NCI-H146 treated with DMSO at 0.1 percent for 48 hours (cell line): ENCODE measurements around the gene BICC1.

ENCODE experiments used
- DNase-seq: peaks from one replicate; lab custom pipeline; 2025; ENCODE audit not compliant: unreplicated experiment; lab: John Stamatoyannopoulos, UW

BICC1 gene

DNA sequence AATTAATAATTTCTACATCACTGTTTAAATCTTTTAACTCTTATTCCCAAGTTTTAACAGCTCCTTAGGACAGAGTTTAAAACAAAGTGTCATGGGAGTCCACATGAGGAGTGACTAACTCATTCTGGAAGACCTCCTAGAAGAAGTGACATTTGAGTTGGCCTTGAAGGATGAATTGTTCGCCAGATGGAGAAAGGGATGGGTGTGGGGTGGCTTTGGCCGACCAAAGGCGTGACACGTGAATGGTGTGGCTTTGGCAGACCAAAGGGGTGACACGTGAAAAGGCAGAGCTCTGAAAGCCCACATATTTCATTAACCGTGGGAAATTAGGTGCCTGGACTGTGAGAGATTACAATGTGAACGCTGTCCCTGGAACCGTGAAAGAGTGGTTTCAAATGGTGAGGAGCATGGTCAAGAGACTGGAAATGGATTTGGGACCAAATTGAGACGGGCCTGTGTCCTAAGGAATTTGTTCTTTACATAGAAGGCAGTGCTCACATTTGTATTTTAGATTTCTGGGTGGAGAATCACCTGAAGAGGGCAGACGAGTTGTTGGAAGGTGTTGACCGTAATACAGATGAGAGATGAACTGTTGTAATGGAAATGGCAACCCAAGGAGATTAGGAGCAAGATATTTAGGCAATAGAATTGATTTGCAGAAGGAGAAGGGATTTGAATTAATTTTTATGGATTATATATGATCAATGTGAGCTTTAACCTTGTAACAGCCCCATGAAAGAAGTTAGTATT is 228.1 kb downstream of the BICC1 start:
- DNase-seq, result no peak

DNA sequence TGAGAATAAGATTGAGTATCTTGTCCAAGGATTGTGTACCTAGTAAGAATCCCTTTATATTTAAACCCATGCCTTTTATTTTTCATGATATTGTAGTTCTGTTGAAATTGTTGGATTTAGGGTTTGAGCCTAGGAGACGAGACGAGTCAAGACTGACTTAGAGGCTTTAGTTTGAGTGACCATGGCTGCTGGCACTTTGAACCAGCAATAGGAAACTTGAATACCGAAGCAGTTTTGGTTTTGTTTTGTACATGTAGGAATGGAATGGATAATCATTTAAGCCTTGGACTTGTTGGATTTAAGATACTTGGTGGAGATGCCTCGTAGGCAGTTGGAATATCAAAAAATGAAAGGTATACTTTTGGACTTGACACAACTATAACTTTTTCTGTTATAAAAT is 229.0 kb downstream of the BICC1 start:
- DNase-seq, result no peak

DNA sequence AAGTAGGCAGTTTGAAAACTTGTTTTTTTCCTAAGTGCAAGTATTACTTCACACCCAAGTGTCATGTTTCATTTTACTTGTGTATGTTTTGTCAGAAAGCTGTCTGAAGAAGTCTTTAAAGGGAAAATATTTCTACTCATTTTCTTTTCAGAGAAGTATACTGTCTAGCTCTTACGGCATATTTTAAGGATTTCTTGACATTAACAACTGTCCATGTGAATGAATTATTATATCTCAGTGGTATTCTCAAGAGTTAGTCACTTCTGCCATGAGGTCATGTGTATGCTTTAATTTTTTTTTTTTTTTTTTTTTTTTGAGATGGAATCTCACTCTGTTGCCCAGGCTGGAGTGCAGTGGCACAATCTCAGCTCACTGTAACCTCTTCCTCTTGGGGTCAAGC is 229.5 kb downstream of the BICC1 start:
- no peak for DNase-seq

DNA sequence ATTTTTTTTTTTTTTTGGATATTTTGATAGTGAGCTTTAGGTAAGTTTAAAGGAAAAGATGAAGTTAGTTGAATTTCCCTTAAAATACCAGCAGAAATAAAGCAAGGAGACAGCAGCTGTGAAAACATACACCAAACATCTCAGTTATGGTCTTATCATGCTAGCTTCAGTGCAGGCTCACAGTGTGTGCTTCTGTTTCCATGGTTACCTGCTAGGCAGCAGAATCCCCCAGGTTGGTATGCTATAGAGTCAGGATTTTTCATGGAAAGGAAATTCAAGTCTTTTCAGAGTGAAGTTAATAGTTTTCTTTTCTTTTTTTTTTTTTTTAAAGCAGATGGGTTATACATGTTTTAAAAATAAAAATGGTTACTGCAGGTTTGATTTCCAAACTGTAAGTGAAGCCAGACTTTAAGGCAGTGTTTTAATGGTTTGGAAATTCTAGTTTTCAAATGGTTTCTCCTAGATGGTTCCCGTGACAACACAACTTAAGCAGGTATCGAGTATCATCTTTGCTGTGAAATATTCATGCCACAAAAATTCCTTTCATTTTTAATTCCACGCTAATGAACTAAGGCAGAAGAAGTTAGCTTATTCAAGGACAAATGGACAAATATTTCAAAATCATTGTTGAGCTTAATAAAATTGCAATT is 230.9 kb downstream of the BICC1 start:
- DNase-seq, result no peak

DNA sequence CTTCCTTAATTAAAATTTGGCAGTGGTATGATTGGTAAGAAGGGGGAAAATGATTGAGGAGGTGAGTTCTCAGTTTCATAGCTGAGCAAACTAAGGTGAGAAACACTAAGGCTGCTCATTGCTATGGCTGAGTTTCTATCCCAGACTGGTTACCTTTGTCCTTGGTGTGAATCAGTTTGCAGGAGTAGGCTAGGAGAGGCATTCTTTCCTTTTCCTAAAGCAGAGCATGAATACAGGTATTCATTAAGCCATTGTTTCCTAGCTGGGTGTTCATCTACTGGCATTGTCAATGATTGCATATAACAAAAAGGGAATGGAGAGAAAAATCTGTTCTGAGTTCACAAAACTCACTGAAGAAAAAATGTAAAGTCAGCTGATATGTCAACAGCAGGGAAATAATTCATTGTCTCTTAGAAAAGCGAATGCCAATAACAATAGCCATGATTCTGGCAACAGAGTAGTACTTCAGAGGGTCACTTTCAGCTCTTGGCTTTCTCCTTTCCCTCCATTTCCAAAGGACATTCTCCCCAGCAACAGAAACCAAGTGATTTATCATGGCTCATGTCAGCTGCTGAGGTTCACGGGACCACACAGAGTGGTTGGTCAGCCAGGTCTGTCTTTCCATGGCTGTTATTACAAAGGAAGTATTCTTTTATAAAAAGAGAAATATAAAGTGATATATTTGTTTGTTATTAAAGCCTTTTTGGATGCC is 234.0 kb downstream of the BICC1 start:
- DNase-seq, result no peak

DNA sequence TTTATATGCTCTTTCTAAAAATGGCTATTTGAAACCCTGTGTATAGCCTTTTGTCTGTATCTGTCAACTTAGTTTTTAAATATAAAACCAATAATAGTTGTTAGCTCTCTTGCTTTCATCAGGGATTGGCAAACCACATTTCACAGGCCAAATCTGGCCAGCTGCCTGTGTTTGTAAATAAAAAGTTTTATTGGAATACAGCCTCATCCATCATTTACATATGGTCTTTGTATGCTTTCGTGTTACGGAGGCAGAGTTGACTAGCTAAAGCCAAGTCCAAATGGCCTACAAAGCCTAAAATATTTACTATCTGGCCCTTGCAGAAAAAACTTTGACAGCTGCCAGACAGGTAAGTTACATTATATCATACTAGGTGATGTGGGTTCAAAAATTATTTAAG is 235.0 kb downstream of the BICC1 start:
- no peak for DNase-seq

DNA sequence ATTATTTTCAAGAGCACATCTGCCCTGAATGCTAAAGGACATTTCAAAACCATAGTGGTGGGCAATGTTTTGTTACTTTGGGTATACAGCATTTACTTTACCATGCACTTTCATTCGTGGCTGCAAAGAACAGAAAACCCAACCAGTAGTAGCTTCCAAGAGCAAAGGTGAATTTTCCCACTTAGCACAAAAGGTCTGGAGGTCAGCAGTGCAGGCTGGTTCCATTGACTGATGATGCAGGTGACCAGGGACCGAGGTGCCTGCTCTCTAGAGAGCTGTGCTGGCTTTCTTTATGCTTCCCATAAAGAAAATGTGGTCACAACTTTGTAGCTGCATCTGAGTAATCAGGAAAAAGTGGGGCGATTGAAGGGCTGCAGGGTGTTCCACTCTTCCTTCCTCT is 240.0 kb downstream of the BICC1 start:
- DNase-seq, result no peak

DNA sequence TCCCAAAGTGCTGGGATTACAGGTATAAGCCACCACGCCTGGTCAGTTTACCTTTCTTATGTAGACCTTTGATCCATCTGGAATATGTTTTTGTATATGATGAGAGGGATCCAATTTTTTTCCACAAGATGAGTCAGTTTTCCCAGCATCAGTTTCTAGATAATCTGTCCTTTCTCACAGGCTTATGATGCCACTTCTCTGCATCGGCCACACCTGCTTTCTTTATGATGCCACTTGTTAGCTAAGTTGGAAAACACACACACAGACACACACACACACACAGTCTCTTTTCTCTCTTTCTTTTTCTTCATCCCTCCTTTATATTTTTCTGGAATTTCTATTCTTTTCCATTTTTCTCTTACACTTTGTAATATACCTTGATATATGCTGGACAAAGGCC is 240.8 kb downstream of the BICC1 start:
- DNase-seq, result no peak

DNA sequence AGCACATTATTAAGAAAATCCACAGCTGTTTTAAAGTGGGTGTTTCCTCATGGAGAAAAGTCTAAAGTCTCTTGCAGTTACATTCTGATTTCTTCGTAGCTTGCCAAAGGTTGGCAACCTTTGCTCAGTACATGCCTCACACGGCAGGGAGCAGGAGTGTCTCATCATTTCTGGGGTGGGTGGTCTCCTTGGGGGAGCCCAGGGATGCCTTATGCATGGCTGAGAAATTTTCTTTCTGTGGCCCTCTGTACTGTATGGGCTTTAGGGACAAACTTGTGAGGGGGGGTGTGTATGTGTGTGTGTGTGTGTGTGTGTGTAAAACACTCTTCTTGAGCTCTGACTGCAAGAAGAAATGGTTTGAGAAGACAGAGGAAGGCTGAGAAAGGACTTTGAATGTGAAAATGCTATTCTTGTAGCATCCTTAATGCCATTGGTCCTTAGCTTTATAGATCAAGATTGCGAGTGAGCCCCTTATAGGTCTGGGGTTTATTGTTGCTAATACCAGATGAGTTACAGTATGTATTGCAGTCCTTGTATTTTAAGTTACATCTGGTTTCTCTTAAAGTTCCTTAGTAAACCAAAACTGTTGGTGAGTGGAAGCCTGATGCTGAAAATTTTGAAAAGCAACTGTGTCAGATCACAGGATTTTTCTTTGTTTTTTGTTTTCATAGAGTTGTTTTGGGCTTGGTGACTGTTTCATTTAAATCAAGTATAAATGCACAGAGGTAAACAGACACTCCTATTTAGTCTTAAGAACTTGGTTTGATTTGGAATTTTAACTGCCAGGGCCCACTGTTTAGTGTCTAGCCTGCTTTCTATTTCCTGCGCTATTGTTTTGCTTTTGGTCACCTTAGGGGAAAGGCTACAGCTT is 242.0 kb downstream of the BICC1 start:
- DNase-seq, result no peak

DNA sequence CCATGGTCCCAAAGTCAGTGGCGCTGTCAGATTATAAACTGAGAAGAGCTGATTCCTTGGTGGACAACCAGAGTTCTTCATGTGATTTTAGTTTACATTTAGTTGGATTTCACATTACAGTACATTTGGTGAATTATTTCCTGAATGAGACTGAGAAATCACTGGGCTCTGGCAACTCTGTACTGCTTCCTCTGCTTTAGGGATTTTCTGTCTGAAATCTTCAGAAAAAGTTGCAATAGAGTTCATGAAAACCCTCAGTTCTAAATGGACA is 242.6 kb downstream of the BICC1 start:
- no peak for DNase-seq

DNA sequence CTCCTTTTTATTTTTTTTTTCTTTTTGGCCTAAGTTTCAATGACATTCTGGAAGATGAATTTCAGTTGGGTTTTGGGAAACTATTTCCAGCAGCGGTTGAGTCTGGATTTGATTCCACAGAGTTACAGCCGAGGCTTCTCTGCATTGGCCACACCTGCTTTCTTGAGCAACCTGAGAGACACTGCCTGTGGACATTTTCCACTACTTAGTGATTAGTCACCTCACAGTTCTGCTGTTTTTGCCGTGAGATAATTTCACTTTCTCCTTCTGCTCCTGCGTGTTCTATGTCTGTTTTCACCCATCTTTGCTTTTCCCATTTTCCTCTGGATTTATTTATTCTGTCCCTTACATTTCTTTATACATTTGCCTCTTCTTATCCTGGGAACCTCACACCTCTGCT is 243.0 kb downstream of the BICC1 start:
- no peak for DNase-seq

DNA sequence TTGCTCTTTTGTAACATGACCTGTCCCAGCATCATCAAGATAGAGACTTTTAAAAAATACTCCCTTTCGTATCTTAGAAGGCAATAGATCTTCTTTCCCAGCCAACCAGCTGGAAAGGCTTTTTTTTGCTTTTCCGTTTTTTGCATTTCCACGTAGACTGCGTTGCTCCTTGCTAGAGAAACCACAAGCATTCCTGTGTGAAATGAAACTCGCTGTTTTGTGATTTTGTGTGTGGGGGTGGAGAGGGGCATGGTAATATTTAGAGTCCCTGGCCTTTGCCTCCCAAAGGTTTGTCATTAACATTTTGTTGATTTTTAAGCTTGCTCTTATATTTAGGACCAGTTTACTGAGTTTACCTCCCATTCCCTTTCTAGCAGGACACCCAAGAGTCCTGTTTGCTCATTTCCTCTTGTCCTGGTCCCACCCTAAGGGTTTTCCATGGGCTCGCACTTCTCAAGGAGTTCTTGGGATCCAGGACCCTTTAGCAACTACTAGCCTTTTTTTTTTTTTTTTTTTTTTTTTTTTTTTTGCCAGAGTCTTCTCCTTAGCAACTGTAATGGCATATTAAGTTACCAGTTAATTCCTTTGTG is 243.6 kb downstream of the BICC1 start:
- DNase-seq, result no peak

DNA sequence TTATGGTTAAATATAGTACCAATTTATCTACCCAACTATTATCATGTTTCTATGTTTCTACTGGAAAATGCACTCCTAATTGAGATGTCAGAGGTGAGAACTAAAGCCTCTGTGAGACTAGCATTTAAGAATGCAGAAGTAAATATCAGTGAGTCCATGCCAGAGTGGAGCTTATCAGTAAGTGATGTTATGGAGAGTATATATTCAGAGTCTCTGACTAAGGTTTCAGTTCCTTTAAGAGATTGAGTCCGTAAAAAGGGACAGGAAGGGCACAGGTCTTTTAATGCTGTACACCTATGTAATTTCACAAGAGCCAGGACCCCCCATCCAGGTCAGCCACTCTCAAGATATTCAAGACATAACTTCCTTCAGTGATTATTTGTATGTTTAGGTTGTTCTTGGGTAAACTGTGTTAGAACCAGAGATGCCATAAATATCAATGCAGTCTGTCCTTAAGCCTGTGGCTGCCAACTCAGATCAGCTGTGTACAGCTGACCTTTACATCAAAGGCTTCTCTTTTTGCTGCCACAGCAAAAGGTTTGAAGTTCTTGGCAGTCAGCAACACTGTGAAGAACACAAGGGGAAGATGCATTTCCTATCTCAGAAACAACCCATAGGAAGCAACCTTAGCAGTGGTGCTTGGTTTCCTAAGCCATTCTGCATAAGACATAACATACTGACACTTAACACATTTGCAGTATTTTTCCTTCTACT is 244.8 kb downstream of the BICC1 start:
- DNase-seq, result no peak

DNA sequence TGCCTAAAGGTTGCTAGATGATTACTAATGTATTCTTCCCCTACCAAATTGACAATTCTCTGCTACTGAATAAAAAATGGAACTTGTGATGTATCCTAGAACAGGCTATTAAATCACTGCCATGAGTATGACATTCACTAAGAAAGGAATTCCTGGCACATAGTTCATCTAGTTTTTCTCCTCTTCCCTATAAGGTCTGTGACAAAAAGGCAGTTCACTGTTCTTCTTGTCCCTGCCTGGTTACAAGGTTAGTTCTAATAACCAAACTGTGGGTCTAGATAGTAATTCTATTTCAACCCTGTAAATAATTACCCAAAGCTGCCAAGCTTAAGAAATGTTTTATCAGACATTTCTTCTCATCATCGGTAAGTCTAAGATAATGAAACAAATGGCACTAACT is 245.6 kb downstream of the BICC1 start:
- no peak for DNase-seq

DNA sequence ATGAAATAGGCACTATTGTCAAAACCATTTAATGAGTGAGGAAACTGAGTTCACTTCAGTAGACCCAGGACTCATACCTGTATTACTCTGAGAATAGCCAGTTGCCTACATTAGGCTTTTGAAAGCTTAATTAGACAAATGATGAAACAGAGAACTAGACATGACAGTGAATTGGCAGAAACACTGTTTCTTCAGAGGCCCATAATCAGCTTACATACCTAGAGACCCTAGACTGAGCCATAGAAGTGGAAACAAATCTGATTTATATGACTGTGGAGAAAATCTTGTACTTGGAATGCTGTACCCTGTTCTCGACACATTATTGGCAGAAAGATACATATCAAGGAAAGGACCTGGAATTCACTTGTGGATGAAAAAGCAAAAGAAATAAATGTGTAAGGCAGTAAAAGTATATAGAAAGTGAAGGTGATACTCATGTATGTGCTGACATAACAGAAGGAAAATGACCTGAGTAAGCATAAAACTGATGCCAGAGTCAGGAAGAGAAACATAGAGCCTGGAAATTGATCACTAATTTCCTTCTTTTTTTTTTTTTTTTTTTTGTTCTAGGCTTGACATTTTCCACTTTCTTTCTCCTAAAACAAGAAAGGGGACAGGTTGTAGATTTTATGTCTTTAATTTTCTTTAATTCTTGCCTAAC is 251.5 kb downstream of the BICC1 start:
- no peak for DNase-seq

DNA sequence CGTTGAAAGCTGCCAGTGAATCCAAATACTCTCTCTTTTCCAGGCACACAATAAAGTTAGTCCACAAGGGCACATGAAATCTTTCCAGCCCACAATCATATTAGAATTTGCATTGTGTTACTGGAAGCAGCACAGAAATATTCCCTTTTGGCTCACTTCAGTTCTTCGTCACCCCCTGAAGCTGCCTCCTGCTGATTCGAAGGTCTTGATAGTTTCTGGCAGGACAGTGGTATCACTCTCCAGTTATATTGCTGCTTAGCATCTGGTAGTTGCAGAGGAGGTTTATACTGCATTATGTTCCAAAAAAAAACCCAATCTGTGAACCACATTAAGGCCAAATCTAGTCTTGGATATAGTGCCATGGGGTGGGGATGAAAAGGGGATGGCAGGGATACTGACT is 253.2 kb downstream of the BICC1 start:
- DNase-seq, result no peak

DNA sequence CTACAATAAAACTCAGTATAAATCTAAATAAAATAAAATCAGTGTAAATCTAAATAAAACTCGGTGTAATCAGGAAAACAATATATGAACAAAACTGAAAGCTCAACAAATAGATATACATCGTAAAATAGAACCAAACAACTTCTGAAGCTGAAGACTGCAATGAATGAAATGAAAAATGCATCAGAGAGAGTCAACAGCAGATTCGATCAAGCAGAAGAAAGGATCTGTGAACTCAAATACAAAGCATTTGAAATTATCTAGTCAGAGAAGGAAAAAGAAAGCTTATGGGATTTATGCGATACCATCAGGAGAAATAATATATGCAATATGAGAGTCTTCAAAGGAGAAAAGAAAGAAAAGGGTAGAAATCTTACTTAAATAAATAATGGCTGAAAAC is 255.0 kb downstream of the BICC1 start:
- DNase-seq, result no peak

DNA sequence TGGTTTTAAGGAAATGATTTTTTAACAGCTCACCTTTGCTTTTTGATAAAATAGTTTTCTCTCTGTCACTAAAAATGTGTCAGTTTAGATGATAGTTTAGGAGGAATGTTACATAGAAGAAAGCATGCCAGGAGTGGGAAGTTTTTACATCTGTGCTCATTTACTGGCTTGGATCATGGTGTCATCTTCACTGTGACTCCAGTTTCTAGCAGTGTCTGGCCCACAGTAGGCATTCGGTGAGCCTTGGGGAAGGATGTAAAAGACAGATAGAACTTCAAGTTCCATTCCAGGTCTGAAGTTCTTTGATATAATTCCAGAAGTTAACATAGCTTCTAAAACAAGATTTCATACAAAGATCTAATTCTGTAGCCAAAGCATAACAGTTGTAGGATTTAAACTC is 259.2 kb downstream of the BICC1 start:
- DNase-seq, result no peak

DNA sequence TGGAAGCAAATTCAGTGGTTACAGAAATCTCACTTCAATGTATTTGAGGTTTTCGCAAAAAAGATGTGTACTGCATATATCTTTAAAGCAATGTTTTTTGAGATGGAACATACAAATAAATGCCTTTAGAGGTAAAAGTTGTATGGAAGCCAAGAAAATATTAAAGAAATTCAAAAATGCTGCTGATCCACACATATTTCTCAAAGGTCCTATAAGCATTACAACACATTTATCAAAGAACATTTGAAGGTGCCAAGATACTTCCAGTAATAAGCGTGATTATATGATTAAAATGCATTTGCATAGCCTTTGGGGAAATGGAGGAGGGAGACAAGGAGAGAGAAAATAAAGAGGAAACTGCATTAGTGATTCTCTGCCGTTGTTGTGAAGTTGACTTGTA is 260.1 kb downstream of the BICC1 start:
- no peak for DNase-seq

DNA sequence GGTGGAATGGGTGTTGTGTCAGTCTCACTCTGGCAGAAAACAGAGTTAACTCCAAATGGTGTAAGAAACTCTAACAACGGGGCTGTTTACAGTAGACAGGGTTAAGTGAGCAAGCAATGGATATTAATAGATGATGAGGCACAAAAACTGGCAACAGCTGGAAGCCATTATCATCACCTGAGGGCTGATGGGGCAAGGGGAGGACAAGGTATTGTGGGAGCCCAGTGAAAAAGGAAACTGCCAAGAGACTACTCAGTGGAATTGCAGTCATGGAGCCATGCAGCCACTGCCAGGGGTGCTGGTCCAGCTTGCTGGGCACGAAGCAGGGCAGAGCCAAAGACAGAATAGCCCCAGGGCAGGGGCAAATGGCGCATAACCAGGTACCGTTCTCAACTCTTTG is 260.7 kb downstream of the BICC1 start:
- no peak for DNase-seq
